ENCODE measurements around the gene SLC16A5.

DNA sequence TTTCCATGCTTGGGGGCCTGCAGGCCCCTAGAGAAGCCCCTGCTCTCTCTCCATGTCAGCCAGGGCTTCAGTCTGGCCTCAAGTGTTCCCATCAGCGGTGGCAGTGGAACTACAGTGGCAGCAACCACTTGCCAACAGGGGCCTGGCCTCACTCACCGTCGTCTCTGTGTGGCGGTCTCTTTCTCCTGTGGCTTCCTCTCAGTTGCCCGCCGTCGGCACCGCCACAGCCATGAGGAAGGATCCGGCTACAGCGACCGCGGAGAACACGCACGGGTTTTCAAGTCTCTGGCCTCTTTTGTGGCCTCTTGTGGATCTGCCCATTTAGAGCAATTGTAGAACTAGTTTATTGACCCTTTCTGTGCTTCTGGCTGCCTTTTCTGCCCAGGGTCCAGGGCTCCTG, 30.6 kb downstream of the SLC16A5 start:
- TF ChIP-seq, protein P1, sequence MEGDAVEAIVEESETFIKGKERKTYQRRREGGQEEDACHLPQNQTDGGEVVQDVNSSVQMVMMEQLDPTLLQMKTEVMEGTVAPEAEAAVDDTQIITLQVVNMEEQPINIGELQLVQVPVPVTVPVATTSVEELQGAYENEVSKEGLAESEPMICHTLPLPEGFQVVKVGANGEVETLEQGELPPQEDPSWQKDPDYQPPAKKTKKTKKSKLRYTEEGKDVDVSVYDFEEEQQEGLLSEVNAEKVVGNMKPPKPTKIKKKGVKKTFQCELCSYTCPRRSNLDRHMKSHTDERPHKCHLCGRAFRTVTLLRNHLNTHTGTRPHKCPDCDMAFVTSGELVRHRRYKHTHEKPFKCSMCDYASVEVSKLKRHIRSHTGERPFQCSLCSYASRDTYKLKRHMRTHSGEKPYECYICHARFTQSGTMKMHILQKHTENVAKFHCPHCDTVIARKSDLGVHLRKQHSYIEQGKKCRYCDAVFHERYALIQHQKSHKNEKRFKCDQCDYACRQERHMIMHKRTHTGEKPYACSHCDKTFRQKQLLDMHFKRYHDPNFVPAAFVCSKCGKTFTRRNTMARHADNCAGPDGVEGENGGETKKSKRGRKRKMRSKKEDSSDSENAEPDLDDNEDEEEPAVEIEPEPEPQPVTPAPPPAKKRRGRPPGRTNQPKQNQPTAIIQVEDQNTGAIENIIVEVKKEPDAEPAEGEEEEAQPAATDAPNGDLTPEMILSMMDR (IDR thresholded peaks at IDR 0.05; ENCODE audit: insufficient read depth, low read depth, low read length), result no peak
- no peak for TF ChIP-seq EZH2 (IDR thresholded peaks at IDR 0.05; ENCODE audit: insufficient read depth, low read length)

All from astrocyte (in vitro differentiated cells and primary cell).